PC-3 (cell line): ENCODE results near the gene DMAC2. TPM values are rescaled to one million over a fixed set of nuclear protein-coding genes. Genes with fewer than 3 reads are reported as not detected.

Experiments
- ATAC-seq: fragments of 200-7000 bp; cut with Tn5 transposase; 2 replicates; pipeline ENCODE4 v1.9.1; 2020; ENCODE audit warnings: mild to moderate bottlenecking, moderate library complexity
- BruUV-seq: library from RNA; stranded (reverse); fragments of 400-500 nt; replicated peaks from 2 replicates; lab custom pipeline; 2021; lab: Mats Ljungman, UMichigan
- CTCF ChIA-PET: fragments of 300-600 bp; sonication (Branson Sonifier 250); formaldehyde crosslinking; loops from one replicate; lab custom pipeline; 2022; ENCODE audit warnings: antibody characterized with exemption; lab: Charles Lee
- POLR2A ChIA-PET: fragments of 300-600 bp; sonication (Branson Sonifier 250); formaldehyde crosslinking; loops from one replicate; lab custom pipeline; 2022; ENCODE audit warnings: antibody characterized with exemption; ENCODE audit not compliant: unreplicated experiment; lab: Charles Lee
- DNase-seq: peaks from one replicate; pipeline ENCODE4 v3.0.0-alpha.2; 2015
- H2AFZ ChIP-seq: fragments of 300-600 bp; sonication (generic); 2 replicates; pipeline ENCODE4 v1.6.0; 2016; ENCODE audit warnings: antibody characterized with exemption, low read length
- H3F3A ChIP-seq: fragments of 300-600 bp; sonication (generic); one replicate; pipeline ENCODE4 v1.6.0; 2017; ENCODE audit warnings: antibody characterized with exemption, low read length, control low read depth, mild to moderate bottlenecking; ENCODE audit not compliant: unreplicated experiment
- H3K27ac ChIP-seq: fragments of 300-600 bp; sonication (generic); 2 replicates; pipeline ENCODE4 v1.5.1; 2016; ENCODE audit warnings: mild to moderate bottlenecking, low read length
- H3K27me3 ChIP-seq: fragments of 300-600 bp; sonication (generic); 2 replicates; pipeline ENCODE4 v1.6.1; 2016; ENCODE audit warnings: low read length, mixed read lengths
- H3K36me3 ChIP-seq: fragments of 300-600 bp; sonication (generic); 2 replicates; pipeline ENCODE4 v1.6.1; 2016; ENCODE audit warnings: low read depth, mixed run types, low read length, mixed read lengths
- H3K4me1 ChIP-seq: fragments of 300-600 bp; sonication (generic); 2 replicates; pipeline ENCODE4 v1.5.1; 2016; ENCODE audit warnings: low read length; ENCODE audit not compliant: insufficient read depth
- H3K4me2 ChIP-seq: fragments of 300-600 bp; sonication (generic); 2 replicates; pipeline ENCODE4 v1.6.0; 2016; ENCODE audit warnings: low read length
- H3K4me3 ChIP-seq: fragments of 300-600 bp; sonication (generic); 2 replicates; pipeline ENCODE4 v1.5.1; 2016; ENCODE audit warnings: mild to moderate bottlenecking, low read length, mixed read lengths
- H3K79me2 ChIP-seq: fragments of 300-600 bp; sonication (generic); 2 replicates; pipeline ENCODE4 v1.6.1; 2017; ENCODE audit warnings: low read length, mixed read lengths
- H3K9ac ChIP-seq: fragments of 300-600 bp; sonication (generic); 2 replicates; pipeline ENCODE4 v1.6.0; 2016; ENCODE audit warnings: mild to moderate bottlenecking, low read length
- H3K9me2 ChIP-seq: fragments of 300-600 bp; sonication (generic); replicated peaks from 2 replicates; pipeline ENCODE4 v1.6.1; 2016; ENCODE audit warnings: mixed run types, low read length, mixed read lengths
- H3K9me3 ChIP-seq: fragments of 300-600 bp; sonication (generic); 2 replicates; pipeline ENCODE4 v1.6.1; 2016; ENCODE audit warnings: low read length, mixed read lengths
- H4K20me1 ChIP-seq: fragments of 300-600 bp; sonication (generic); 2 replicates; pipeline ENCODE4 v1.6.1; 2016; ENCODE audit warnings: low read length, mixed read lengths
- CTCF ChIP-seq: fragments of 300-600 bp; sonication (generic); conservative IDR thresholded peaks from 2 replicates; pipeline ENCODE4 v1.5.1; 2017; ENCODE audit warnings: antibody characterized with exemption, low read depth, mild to moderate bottlenecking, low read length
- EZH2 ChIP-seq: fragments of 300-600 bp; sonication (generic); IDR thresholded peaks from one replicate; pipeline ENCODE4 v1.6.1; 2017; ENCODE audit warnings: antibody characterized with exemption, mild to moderate bottlenecking, low read length; ENCODE audit not compliant: unreplicated experiment
- EZH2phosphoT487 ChIP-seq: fragments of 300-600 bp; sonication (generic); IDR thresholded peaks from 2 replicates; pipeline ENCODE4 v1.6.1; 2018; ENCODE audit warnings: mild to moderate bottlenecking, antibody characterized with exemption, low read length, borderline replicate concordance
- intact Hi-C: fragments of 100-400 bp; cut with micrococcal nuclease; formaldehyde crosslinking; loops from 2 replicates; pipeline ENCODE4 v1.9.0; 2023
- total RNA-seq: library from RNA; depleted of rRNA; stranded (reverse); fragments of >200 nt; gene quantifications from 2 replicates; pipeline ENCODE4 v1.2.3, GENCODE V29; 2014

The DMAC2 gene
- total RNA-seq, 1 experiment from 2014 or later: 36.8 TPM

- Histone ChIP-seq H3K4me1 (no peaks in the 10 kb centered on the region), H3K9ac (no peak overlapping the region), H3K9me3 (no peaks in the 10 kb centered on the region), H3F3A (no peaks in the 10 kb centered on the region), H3K4me2 (no peak overlapping the region), H4K20me1 (no peaks in the 10 kb centered on the region), H3K27ac (no peak overlapping the region), H3K36me3 (no peaks in the 10 kb centered on the region), H3K4me3 (no peak overlapping the region), H2AFZ (no peak overlapping the region), H3K79me2 (no peaks in the 10 kb centered on the region), H3K9me2 (no peaks in the 10 kb centered on the region), H3K27me3 (no peaks in the 10 kb centered on the region)
- ATAC-seq (no peak), DNase-seq (no peak)
- TF ChIP-seq EZH2 (no peak), EZH2phosphoT487 (no peak), CTCF (no peak)
- ChIA-PET CTCF (interaction anchor here (1.2 kb wide), 1 partner anchor 118 kb away, joined by 5 read pairs; no protein-coding TSS in a partner anchor), POLR2A (no interaction called here)
- BruUV-seq: no TSS peak
- intact Hi-C loops: no loop called here
Observed at GRCh38 chr19:41445575-41445974, 5.9 kb upstream of the DMAC2 start.

DNA sequence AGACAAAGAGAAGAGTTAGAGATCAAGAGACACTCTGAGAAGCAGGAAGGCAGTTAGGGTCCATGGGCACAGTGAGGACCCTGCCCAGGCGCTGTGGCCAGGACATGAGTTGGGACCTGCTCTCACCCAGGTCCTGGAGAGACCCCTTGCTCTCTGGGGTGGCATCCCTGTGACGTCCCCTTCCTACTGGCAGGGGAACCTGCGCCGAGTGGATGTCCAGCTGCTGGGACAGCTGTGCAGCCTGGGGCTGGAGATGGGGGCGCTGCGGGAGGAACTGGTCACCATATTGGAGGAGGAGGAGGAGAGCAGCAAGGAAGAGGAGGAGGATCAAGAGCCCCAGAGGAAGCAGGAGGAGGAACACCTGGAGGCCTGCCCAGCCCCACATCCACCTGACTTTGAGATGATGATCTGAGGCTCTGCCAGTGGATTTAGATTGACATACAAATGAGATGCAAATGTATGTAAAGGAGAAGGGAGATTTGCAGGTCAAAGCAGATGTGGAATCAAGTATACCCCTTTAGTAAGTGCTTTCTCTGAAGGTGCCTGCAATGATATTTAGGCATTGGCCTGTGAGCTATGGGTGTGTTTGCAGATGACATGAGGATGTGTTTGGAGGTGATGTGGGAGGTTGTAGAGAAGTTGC, 4.2 kb upstream of the DMAC2 start:
- intact Hi-C loops: no loop called here
- CTCF ChIA-PET: no interaction called here
- no peaks in the 10 kb centered on the region for H3K27me3 ChIP-seq
- no peak for ATAC-seq
- no peak overlapping the region for H3K27ac ChIP-seq
- H3K4me2 ChIP-seq: no peak overlapping the region
- no peak for TF ChIP-seq EZH2phosphoT487
- no peak overlapping the region for H3K9ac ChIP-seq
- H3K9me3 ChIP-seq: no peaks in the 10 kb centered on the region
- no peak overlapping the region for H3K4me3 ChIP-seq
- H3K79me2 ChIP-seq: 0 out of 2 replicates have a peak, but pooled peaks cover 2% of the 10 kb centered on the region
- peaks cover 3% of the 10 kb centered on the region; the same call in 1 of the 2 replicates for H3K4me1 ChIP-seq
- no peak for DNase-seq
- H3K36me3 ChIP-seq: no peaks in the 10 kb centered on the region
- no peaks in the 10 kb centered on the region for H4K20me1 ChIP-seq
- POLR2A ChIA-PET: no interaction called here
- no peaks in the 10 kb centered on the region for H3K9me2 ChIP-seq
- H2AFZ ChIP-seq: no peak overlapping the region
- no peaks in the 10 kb centered on the region for H3F3A ChIP-seq
- no TSS peak for BruUV-seq

GRCh38 chr19:41442473-41443355, 3.0 kb upstream of the DMAC2 start, which contains the start of gene ERICH4:
Gene ERICH4 (plus strand): TSS chr19:41443156. CDS start chr19:41443170, 14 bp downstream.
- no peak for ATAC-seq
- CTCF ChIA-PET: no interaction called here
- no peak for TF ChIP-seq EZH2

More at GRCh38 chr19:41442473-41443355, 3.0 kb upstream of the DMAC2 start, which contains the start of gene ERICH4:
- H3K9me3 ChIP-seq: no peaks in the 10 kb centered on the region
- POLR2A ChIA-PET: no interaction called here
- no peak within 1 kb of the TSS for H2AFZ ChIP-seq
- no peaks in the 10 kb centered on the region for H3K9me2 ChIP-seq
- peaks cover 6% of the 10 kb centered on the region; the same call in 1 of the 2 replicates for H3K4me1 ChIP-seq
- H3F3A ChIP-seq: no peaks in the 10 kb centered on the region
- BruUV-seq: no TSS peak
- intact Hi-C loops: no loop called here
- no peak within 1 kb of the TSS for H3K9ac ChIP-seq
- no peak within 1 kb of the TSS for H3K4me2 ChIP-seq
- no peaks in the 10 kb centered on the region for H3K27me3 ChIP-seq
- peaks cover 9% of the 10 kb centered on the region; the same call in 1 of the 2 replicates for H3K79me2 ChIP-seq
- no peak within 1 kb of the TSS for H3K27ac ChIP-seq
- no peak within 1 kb of the TSS for H3K4me3 ChIP-seq
- no peaks in the 10 kb centered on the region for H3K36me3 ChIP-seq
- no peak for DNase-seq
- H4K20me1 ChIP-seq: no peaks in the 10 kb centered on the region
